Adrenal gland (tissue), 12 donors: Measurements from ENCODE around the gene ERH. TPM values are rescaled to one million over a fixed set of nuclear protein-coding genes. Genes with fewer than 3 reads are reported as not detected.

Source experiments
- DNase-seq, 7 donors: peaks; one replicate each; pipeline ENCODE4 v3.0.0-alpha.2; 2019 to 2020
- H3K27ac ChIP-seq, 5 donors: fragments of 200-600 bp; sonication (generic) in 4 of 5; 1 replicate in 3 of 5; 2 replicates in 2 of 5; pipeline versions ENCODE4 v1.5.1 to v1.8.0; 2016 to 2020; ENCODE audit warnings: mild to moderate bottlenecking in 1 of 5
- H3K27me3 ChIP-seq: fragments of 200-600 bp; 2 replicates; pipeline ENCODE4 v1.8.0; 2021
- H3K36me3 ChIP-seq, 2 donors: fragments of 200-600 bp; replicated peaks in 1 of 2; 1 replicate in 1 of 2; 2 replicates in 1 of 2; pipeline versions ENCODE4 v1.5.1 to v1.8.0; 2018 to 2022
- H3K4me1 ChIP-seq, 2 donors: fragments of 200-600 bp; replicated peaks in 1 of 2; 1 replicate in 1 of 2; 2 replicates in 1 of 2; pipeline versions ENCODE4 v1.5.1 to v1.8.0; 2018 to 2021
- H3K4me3 ChIP-seq, 4 donors: fragments of 200-600 bp; sonication (generic) in 3 of 4; one replicate each; pipeline ENCODE4 v1.5.1; 2016 to 2018
- H3K9me3 ChIP-seq, 3 donors: fragments of 200-600 bp; sonication (generic) in 1 of 3; replicated peaks in 1 of 3; 1 replicate in 2 of 3; 2 replicates in 1 of 3; pipeline versions ENCODE4 v1.5.1 to v1.8.0; 2016 to 2021
- CTCF ChIP-seq, 6 experiments: fragments of 450-650 bp in 4 of 6; fragments of 200-600 bp in 2 of 6; sonication (generic) in 1 of 6; IDR thresholded peaks; 1 replicate in 5 of 6; 2 replicates in 1 of 6; pipeline versions ENCODE4 v1.5.1 to v1.8.0; 2016 to 2021; ENCODE audit warnings: antibody characterized with exemption in 6 of 6, mild to moderate bottlenecking in 2 of 6, moderate library complexity in 1 of 6
- POLR2A ChIP-seq, 2 donors: fragments of 450-650 bp; IDR thresholded peaks; one replicate each; pipeline ENCODE4 v1.6.1; 2017; ENCODE audit warnings: antibody characterized with exemption in 2 of 2, mild to moderate bottlenecking in 2 of 2, moderate library complexity in 1 of 2
- WGBS, 4 donors: extraction: QIAGEN DNeasy Blood & Tissue Kit in 2 of 4; methylation state at CpG; one replicate each; pipeline versions ENCODE4 v1.1.5 to v1.1.7; 2013 to 2017; 5-methylcytosine and 5-hydroxymethylcytosine counted together
- intact Hi-C, 2 donors: fragments of 100-400 bp; cut with DNase I; formaldehyde crosslinking; loops; one replicate each; pipeline versions ENCODE4 v1.14.1 to v1.15.0; 2022 to 2023
- polyA plus RNA-seq, 3 donors: library from polyadenylated mRNA; stranded (reverse); fragments of 200-250 nt in 2 of 3; fragments of 350-450 nt in 1 of 3; fragmentation: Illumina TruSeq in 1 of 3; extraction: RNeasy Lipid Tissue Mini Kit (QIAGEN cat#74804) in 1 of 3; gene quantifications; one replicate each; pipeline ENCODE4 v1.2.3, GENCODE V29; 2013 to 2014
- total RNA-seq, 9 donors: library from RNA; depleted of rRNA in 4 of 9; stranded (reverse); fragments of >200 nt in 4 of 9; fragments of 120-200 nt in 1 of 9; fragmentation: NEBNext Ultra II Directional in 1 of 9; extraction: Animal tissue kit (Norgen Biotek cat#: 25700) in 1 of 9; gene quantifications; one replicate each; pipeline versions ENCODE4 v1.1.0 to v1.2.4, GENCODE V29; 2013 to 2023
- donor health status: healthy with polysubstance abuse.
- donor health status: Bipolar disorder and iron deficiency.
- donor health status: DM: yes; HTN: yes; CAD: no.
- donor health status: DM: no; HTN: no; CAD: no.
- donor health status: DM: no; HTN: no; CAD: no.
- donor health status: DM: yes; HTN: yes; CAD: no.

ERH gene
- total and polyA plus RNA-seq, 12 donors = 39.6 to 217 (median 140) TPM

DNA sequence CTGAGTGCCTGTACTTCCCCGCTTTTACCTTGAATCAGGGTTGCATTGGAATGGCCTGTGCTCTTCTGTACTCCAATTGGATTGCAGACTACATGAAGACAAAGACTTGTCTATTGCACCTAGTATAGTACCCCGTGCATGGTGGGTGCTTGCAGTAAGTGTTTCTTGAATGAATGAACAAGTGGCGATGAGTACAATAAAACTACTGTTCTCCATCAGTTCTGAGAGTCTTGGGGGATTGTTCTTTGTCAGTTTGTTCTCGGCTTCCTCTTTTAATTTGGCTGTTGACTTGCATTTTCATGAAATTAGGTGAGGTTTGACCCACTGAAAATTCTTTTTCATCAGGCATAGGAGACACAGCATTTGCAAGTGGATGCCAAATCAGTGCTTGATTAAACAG lies 34.1 kb downstream of the ERH start:
- Histone ChIP-seq H3K36me3 (no peaks in the 10 kb centered on the region), H3K4me1 (no peaks in the 10 kb centered on the region), H3K4me3 (no peak overlapping the region), H3K27me3 (no peaks in the 10 kb centered on the region), H3K9me3 (no peaks in the 10 kb centered on the region), H3K27ac (no peak overlapping the region)
- DNase-seq = peak in 1 of 7 donors; percentile 3
- no peak for TF ChIP-seq CTCF (IDR thresholded peaks at IDR 0.05)
- TF ChIP-seq POLR2A (IDR thresholded peaks at IDR 0.05) = no peak
- WGBS, 4 donors = 78 to 88% (median 85%) methylated on average over 4 of the region's 4 CpGs
- intact Hi-C loops = loop anchor here in 1 of 2 donors (5.0 kb wide), 1 partner anchor 122 kb away; no protein-coding TSS in a partner anchor

GRCh38 chr14:69363055-69363454 lies 35.0 kb downstream of the ERH start:
- no peaks in the 10 kb centered on the region for H3K36me3 ChIP-seq
- no peak overlapping the region for H3K27ac ChIP-seq
- no peaks in the 10 kb centered on the region for H3K4me1 ChIP-seq
- H3K9me3 ChIP-seq = no peaks in the 10 kb centered on the region
- H3K27me3 ChIP-seq = no peaks in the 10 kb centered on the region
- peak; percentile 42 to 76 (median 63) for DNase-seq
- 27 to 43% (median 27%) methylated on average over 7 to 9 of the region's 9 CpGs for WGBS, 4 donors
- no peak for TF ChIP-seq POLR2A (IDR thresholded peaks at IDR 0.05)
- peak; percentile 25 to 72 (median 60) for TF ChIP-seq CTCF (IDR thresholded peaks at IDR 0.05)
- intact Hi-C loops = loop anchor here in 1 of 2 donors (5.0 kb wide), 1 partner anchor 121 kb away; no protein-coding TSS in a partner anchor
- H3K4me3 ChIP-seq = no peak overlapping the region

- intact Hi-C loops = loop anchor here in 1 of 2 donors (5.0 kb wide), 1 partner anchor 118 kb away; no protein-coding TSS in a partner anchor
Measured at GRCh38 chr14:69360438-69361108, 37.5 kb downstream of the ERH start.

DNA sequence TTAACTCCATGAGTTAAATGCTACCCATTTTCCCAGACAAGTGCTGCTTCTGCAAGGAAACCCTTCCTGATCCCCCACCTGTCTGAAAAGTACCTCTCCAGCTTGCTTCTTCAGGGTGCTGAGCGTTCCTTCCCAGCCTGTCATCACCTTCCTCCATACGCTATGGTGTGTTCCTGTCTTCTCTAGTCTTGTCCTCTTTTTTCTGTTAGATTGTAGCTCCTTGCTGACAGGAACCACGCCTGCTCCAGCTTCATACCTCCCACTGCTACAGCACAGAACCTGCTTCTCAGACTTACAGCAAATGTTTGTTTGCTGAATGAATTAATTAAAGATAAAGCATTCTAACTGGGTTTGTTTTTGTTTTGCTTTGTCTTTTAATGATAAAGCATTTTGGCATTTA lies 39.1 kb downstream of the ERH start:
- no peaks in the 10 kb centered on the region for H3K27me3 ChIP-seq
- peaks cover 0 to 10% of the 10 kb centered on the region in 2 donors for H3K4me1 ChIP-seq
- WGBS, 4 donors = 94 to 96% (median 95%) methylated on average over 3 of the region's 3 CpGs
- no peak overlapping the region for H3K27ac ChIP-seq
- intact Hi-C loops = loop anchor here in 1 of 2 donors (5.0 kb wide), 1 partner anchor 117 kb away; no protein-coding TSS in a partner anchor
- no peaks in the 10 kb centered on the region for H3K36me3 ChIP-seq
- no peak for DNase-seq
- no peak overlapping the region for H3K4me3 ChIP-seq
- H3K9me3 ChIP-seq = no peaks in the 10 kb centered on the region
- no peak for TF ChIP-seq CTCF (IDR thresholded peaks at IDR 0.05)
- no peak for TF ChIP-seq POLR2A (IDR thresholded peaks at IDR 0.05)

More at GRCh38 chr14:69360438-69361108, 37.5 kb downstream of the ERH start:
- peaks cover 0 to 4% of the 10 kb centered on the region in 2 donors for H3K4me1 ChIP-seq
- H3K36me3 ChIP-seq = no peaks in the 10 kb centered on the region
- no peak for TF ChIP-seq CTCF (IDR thresholded peaks at IDR 0.05)
- TF ChIP-seq POLR2A (IDR thresholded peaks at IDR 0.05) = no peak
- no peaks in the 10 kb centered on the region for H3K9me3 ChIP-seq
- DNase-seq = no peak
- 57 to 64% (median 60%) methylated on average over 5 to 7 of the region's 7 CpGs for WGBS, 4 donors
- H3K4me3 ChIP-seq = no peak overlapping the region
- no peak overlapping the region for H3K27ac ChIP-seq
- no peaks in the 10 kb centered on the region for H3K27me3 ChIP-seq
